HK-2 (cell line): ENCODE results near the gene RGS14.
"Not testable (repeated sequence)": the region's sequence is repeated elsewhere in the genome, so short reads cannot be mapped to it uniquely, and the experiment has no call there.

Experiments
- DNase-seq: peaks from one replicate; pipeline ENCODE4 v3.0.0-alpha.2; 2018; ENCODE audit not compliant: unreplicated experiment

RGS14 gene

DNA sequence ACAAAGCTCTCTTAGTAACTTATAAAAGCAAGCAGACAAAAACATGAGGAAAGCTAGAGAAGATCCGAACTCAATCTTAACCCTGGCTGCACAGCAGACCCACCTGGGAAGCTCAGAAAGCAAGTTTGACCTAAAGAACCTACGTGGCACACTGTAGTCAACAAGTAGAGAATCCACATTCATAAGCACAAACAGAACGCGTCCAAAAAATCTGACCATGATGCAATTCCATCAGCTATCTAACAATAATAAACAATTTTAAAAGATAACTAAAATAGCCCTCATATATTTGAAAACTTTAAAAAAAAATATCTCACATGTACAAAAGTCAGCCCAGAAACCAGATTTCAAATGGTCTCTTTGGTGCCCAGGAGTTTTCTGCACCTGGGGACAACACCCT, 10.9 kb upstream of the RGS14 start:
- DNase-seq: no peak

DNA sequence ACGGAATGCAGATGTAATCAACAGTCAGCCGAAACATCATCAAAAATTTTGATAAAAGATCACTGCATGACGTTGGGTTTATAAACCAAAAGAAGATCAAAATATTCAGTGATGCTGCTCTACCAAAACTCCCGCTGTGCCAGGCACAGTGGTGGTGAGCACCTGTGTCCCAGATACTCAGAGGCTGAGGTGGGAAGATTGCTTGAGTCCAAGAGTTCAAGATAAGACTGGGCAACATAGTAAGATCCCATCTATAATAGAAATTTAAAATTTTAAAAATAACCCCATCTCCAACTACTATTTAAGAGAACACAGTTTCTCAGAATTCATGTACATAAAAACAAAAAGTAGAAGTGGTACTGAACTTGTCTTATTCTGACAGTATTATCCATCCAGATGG, 10.0 kb upstream of the RGS14 start:
- no peak for DNase-seq

DNA sequence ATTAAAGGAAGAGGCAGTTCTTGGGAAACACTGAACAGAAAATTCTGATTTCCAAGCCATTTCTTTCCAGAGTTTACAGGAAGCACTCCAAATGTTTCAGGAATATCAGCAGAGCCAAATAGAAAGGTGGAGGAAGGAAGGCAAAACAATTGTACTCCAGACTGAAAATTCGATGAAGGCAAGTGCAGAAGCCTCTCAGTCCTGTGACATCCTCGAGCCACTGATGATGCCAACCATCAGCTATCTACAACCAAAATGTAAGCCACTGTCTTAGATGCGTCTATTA, 8.4 kb upstream of the RGS14 start:
- DNase-seq: no peak

DNA sequence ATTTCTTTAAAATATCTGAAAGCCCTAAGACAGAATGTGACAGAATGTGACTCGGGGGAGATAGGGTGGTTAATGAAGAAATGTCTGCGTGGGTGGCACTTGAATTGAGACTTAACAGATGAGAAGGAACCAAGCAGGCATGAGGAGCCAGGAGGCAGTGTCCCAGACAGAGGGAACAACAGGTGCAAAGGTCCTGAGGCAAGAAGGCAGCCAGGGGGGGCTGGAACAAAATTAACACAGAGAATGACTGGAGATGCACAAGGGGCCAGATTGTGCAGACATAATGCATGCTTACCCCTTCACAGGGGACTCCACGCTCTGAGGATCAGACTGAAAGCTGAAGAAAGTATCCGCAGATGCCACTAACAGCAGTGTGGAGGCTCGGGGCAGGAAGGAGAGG, 8.0 kb upstream of the RGS14 start:
- DNase-seq: no peak

DNA sequence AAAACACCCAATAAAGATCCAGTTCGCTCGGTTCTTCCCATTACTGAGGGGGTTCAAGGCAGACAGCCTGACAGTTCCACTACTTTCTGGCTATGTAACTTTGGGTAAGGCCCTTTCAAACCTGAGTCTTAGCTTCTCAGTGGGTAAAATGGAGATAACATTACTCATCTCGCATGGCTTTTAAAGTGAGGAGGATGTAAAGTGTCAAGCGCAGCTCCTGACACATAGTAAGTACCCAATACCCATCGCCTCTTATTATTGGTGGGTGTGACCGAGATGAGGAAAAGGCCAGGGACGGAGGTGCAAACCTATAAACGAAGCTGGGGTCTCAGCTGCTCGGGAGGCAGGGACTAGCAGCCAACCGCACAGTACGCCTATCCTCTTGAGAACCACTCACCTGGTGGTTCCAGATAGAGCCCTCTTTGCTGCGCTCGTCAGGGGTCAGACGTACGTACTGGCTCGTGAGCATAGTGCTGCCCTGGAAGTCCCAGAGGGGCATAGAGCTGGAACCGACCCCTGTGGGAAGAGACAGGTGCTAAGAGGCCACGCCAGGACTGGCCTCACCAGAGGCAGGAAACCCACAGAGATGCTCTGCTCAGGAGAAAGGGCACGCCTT, 6.8 kb upstream of the RGS14 start:
- DNase-seq: no peak

DNA sequence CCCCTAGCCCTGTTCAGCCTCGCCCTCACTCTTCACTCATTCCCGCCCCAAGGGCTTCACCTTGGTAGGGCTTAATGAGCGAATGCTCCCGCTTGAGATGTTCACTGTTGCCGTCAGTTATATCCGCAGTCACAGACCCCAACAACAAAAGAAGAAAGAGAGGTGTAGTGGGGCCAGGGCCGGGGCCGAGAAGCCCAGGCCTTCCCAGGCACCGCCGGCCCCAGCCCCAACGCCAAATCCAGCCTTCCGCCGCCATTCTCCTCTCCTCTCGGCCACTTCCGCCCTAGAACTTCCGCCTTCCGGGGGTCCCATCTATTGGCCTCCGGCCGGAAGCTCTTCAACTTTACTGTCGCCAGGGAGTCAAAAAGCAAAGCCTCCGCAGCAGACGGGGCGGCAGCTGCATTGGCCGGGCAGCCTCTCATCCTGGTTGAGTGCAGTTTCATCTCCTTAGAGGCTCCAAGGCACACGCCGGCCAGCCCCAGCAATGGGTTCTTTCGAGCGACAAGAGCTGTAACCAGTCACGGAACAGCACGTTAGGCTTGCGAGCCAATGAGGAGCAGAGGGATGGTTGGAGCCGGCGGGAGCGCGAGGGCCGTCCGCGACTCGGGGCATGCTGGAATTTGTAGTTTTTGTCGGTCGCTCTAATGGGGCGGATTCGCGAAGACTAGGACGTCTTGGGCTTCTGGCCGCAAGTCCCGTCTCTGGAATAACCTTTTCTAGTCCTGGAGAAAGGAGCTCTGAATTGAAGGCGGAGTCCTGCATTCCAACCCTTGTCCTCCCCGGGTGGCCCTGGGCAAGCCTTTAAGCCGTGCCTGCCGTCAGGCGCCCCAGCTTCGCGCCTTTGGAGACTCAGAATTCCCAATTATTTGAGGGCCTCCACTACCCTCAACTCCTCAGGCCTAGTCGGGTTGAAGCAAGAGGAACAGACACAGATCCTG, 6.1 kb upstream of the RGS14 start, which contains the start of gene LMAN2:
LMAN2 (minus strand) TSS at position 277 of the 938 bp plus-strand sequence; CDS start at position 256, 21 bp downstream.
- DNase-seq: peak; percentile 89

DNA sequence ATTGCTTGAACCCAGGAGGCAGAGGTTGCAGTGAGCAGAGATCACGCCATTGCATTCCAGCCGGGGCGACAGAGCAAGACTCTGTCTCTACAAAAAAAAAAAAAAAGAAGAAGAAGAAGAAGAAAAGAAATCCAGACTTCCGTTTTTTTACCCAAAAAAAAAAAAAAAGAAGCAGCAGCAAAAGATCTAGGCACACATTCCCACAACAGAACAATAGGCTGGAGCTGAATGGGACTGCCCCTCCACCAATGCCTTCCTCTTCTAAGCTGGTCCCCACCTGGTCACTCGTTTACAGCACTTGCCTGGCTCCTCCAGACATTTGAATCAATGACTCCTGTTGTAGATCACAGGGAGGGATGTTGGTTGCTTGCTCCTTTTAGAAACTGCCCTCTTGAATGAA, 4.6 kb upstream of the RGS14 start:
- DNase-seq: no peak

DNA sequence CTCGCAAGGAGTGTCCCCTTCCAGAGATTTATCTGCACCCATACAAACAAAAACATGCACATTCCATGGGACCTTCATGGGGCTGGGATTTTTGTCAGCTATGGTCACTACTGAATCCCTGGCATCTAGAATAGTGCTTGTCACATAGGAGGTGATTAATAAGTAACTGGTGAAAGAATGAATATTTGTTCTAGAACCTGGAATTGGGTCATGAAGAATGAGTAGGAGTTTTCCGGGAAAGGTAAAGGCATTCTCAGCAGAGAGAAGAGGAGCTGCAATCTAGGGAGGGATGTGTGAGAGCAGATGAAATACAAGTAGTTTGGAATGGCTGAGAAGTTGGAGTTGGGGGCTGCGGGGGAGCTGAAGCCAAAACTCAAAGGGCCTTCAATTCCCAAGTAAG, 3.5 kb upstream of the RGS14 start:
- no peak for DNase-seq

DNA sequence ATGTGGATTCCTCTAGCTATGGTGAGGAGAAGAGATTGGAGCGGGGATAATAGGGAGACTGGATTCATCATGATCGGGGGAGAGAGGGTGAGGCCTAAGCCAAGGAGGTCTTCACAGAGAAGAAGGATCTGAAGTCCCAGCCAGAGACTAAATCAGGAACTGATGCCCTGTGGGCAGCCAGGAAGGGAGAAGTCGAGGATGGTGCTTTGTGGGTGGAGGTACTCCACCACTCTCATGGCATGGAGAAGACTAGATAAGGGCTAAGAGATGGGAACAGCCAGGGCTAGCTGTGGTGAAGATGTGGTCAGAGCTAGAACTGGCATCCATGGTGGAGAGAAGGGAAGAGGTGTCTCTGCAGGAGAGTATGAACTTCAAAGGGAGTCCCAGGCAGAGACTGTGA, 3.0 kb upstream of the RGS14 start:
- no peak for DNase-seq

DNA sequence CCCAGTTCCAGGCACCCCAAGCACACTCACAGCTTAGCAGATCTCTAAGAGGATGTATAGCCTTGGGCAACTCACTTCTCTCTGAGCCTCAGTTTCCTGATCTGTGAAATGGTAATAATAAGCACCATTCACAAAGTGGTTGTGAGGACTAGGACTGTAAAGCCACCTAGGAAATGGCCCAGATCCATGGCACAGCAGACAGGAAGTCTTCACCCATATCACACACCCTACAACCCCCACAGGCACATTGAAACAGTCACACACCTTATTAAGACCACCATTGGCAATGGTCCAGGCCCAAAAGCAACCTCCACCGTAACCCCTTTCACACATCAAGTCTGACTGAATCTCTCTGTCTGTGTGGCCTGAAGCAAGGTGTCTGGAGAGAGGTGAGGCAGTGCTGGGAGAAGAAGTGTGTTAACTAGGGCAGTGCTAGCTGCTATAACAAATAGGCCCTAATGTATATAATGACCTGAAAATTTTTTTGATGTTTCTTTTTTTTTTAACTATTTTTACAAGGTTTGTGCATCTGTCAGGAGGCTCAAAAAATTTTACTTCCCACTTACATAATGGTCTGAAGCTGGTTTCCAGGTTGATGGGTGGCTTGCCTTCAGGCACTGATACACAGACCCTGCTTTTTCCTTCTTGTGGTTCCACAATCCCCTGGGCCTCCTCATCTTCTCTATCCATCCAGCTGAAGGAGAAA, 2.4 kb upstream of the RGS14 start:
- no peak for DNase-seq

DNA sequence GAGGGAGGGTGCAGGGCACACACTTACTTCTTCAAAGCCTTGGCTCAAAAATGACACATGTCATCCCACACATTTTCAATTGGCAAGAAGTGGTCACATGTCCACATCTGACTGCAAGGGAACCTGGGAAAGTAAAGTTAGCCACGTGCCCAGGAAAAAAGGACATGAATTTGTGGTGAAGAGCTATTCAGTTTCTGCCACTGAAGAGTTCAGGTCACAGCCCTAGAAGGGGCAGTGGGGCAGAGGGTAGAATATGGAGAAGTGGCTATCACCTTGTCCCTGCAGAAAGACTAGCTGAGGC, 1.9 kb upstream of the RGS14 start:
- no peak for DNase-seq

DNA sequence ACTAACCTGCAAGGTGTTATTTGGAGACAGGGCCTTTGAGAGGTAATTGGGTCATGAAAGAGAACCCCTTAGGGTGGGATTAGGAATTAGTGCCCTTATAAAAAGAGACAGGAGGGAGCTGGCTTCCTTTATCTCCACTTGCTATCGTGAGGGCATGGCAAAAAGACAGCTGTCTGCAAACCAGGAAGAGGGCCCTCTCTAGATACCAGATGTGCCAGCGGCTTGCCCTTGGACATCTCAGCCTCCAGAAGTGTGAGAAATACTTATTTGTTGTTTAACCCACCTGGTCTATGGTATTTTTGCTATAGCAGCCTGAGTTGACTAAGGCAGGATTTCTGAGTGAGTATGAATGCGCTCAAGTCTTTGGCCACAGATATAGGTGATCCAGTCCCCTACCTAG, 978 bp upstream of the RGS14 start:
- no peak for DNase-seq

DNA sequence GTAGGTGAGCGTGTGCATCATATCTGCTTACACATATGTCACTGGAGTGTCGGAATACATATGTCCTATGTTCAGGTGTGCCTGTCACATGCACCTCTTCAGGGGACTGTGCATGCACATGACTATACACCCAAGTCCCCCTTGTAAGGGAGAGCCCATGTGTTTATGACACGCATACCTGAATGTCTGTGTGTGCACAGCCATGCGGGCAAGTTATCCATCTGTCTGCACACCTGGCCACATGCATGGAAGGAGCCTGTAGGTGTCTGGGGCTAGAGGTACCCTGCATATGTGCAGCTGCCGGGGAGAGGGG, 622 bp upstream of the RGS14 start:
- DNase-seq: no peak

DNA sequence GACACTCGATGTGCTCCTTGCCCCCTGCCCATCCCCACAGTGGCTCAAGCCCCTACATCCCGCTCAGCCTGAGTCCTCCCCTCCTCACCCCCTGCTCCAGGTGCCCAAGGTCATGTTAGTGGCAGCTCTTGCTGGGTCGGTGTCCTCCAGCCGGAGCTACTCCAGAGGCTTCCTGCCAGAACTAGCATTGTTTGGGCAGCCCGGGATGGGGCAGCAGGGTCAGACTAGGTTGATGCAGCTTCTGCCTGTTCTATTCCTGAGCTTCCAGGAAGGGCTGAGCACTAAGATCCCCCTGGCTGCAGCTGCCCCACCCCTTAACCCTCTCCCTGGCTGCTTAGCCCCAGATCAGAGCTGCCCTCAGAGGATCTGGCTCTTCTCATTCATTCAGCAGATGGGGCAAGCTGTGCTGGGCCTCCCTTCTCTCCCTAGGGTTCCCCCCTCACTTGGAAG, 671 bp downstream of the RGS14 start:
- DNase-seq: no peak

DNA sequence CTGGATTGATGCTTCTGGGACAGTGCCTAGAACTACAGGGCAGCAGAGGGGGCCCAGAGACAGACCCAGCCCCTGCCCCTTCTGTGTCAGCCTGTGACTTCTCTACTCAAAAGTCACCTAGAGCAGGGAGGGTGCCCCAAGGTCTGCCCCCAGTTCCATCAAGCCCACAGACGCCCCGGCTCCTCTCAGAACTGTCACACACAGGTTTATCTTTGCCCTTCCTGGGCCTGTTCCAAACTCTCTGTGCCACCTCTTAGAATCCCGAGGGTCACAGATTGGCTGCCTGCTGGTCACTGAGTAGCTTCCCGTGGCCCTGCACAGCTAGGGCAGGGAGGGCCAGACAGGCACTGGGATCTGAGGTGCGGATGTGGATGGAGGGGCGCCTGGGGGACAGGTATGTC, 1.7 kb downstream of the RGS14 start:
- no peak for DNase-seq

DNA sequence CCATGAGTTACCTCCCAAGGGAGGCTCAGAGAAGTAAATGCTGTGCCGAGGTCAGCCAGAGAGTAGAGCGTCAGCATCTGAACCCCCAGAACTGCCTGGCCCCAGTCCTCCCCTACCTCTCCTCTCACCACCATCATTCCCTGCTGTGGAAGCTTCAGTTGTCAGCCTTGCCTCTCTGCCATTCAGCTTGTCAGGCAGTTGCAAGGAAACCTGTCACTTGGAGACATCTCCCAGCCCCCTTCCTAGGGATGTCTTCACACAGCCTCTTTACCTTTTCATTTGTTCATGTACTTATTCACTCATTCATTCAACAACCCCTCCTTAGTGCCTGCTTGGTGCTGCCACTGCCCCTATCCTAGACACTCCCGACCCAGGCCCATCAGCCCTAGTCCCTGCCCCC, 2.1 kb downstream of the RGS14 start:
- DNase-seq: no peak

DNA sequence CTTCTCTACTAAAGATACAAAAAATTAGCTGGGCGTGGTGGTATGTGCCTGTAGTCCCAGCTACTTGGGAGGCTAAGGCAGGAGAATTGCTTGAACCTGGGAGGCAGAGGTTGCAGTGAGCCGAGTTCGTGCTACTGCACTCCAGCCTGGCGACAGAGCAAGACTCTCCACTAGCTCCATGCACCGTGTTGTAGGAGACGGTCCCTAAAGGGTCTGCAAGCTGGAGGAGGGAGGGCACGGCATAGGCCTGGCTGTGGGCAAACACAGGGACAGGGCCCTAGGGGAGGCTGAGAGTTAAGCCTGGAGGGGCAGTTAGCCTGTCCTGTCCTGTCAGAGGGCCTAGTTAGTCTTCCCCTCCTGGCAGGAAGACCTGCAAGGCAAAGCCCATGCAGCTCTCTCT, 3.0 kb downstream of the RGS14 start:
- DNase-seq: not testable (repeated sequence)

DNA sequence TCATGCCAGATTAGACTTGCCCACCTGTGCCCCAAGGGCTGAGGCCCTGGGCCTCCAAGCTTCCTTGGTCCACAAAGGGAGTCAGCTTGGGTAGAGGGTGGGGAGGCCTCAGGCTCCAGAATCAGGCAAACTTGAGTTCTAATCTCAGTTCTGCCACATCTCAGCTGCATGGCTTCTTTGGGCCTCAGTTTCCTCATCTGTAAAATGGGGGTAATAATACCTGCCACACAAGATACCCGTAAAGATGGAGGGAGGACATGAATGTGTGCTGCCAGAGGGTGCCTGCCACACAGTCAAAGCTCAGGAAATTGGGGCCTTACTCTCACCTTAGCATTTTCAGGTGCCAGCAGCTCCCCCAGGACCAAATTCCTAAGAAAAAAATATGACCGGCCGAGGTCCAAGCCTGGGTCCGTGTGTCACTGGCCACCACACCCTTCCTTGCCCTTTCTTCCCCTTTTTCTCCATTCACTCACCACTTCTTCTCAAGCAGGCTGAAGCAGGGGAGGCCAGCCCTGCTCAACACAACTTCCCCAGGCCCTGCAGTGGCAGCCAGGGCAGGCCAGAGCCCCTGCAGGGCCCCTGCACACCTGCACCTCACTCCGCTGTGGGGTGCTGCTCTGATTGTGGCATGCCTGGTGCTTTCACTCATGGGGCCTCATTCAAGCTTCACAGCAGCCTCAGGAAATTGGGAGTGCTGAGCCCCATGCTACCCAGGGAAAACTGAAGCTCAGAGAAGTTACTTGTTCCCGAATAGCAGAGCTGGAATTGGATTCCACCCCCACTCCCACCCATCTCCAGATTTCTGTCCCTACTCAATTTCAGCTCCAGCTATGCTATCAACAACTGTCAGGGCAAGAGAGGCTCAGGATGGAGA, 3.9 kb downstream of the RGS14 start:
- no peak for DNase-seq

DNA sequence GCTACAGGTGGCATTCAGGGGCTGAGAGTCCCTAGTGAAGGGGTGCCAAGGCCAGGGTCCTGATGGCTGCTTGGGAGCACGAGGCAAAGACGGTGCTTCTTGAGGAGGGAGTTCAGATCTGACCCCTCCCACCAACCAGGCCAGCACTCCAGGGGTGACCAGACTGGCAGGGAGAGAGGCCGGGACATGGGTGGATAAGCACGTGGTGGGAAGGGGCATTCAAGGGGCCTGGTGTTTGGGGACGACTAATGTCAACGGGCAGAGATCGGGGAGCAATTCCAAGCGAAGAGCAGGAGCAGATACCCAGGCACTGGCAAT, 4.5 kb downstream of the RGS14 start:
- no peak for DNase-seq

DNA sequence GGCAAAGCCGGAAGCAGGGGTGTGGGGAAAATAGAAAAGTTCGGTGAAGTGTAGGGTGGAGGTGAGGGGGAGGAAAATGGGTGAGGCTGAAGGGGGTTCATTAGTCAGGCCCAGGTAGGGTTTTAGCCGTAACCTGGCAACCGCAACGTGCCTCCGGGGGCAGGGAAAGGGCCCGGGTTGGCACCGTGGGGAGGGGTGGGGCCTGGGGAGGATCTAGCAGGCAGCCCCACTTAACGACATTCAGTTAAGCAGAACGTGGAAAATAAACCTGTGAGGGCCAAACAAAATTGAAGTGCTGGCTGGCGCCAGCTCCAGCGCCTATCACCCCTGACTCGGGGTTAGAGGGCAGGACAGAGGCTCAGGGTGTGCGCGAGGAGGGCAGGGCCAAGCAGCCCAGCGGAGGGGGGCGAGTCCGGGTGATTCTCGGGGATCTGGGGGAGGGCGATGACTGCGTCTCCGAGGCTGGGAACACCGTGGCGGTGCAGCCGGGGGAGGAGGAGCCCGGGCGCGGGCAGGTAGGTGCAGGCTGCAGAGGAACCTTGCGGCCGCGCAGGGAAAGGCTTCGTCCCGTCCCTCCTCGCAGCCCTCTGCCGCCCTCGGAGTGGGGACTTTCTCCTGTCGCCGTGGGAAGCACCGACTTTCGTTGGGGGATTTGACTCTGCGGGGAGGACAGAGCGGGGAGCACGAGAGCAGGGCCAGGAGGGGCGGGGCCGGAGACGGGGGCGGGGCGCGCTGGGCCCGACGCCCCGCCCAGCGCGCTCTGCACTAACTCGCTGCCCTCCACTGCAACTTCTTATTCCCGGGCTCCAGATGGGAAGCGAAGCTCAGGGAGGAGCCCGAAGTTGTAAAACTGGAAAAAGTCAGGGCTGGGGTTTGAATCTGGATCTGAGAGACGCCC, 5.1 kb downstream of the RGS14 start:
- peak; percentile 54 for DNase-seq

DNA sequence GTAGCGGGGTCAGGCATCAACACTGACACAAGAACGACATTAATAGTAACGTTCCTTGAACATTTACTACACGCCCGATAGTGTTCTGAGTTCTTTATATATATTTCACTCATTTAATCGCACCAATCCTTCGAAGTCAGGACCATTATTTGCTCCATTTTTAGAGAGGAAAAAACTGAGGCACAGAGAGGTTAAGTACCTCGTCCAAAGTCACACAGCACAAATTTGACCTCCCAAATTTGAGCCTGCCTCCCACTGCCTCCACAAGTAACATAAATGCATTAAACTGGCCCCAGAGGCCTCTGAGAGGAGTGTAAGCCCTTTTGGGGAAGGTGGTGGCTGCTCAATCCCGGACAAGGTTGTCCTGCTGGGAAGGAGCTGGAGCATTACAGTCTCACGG, 5.8 kb downstream of the RGS14 start:
- DNase-seq: no peak
